ENCODE measurements around the gene ARID3B.

The ARID3B gene

DNA sequence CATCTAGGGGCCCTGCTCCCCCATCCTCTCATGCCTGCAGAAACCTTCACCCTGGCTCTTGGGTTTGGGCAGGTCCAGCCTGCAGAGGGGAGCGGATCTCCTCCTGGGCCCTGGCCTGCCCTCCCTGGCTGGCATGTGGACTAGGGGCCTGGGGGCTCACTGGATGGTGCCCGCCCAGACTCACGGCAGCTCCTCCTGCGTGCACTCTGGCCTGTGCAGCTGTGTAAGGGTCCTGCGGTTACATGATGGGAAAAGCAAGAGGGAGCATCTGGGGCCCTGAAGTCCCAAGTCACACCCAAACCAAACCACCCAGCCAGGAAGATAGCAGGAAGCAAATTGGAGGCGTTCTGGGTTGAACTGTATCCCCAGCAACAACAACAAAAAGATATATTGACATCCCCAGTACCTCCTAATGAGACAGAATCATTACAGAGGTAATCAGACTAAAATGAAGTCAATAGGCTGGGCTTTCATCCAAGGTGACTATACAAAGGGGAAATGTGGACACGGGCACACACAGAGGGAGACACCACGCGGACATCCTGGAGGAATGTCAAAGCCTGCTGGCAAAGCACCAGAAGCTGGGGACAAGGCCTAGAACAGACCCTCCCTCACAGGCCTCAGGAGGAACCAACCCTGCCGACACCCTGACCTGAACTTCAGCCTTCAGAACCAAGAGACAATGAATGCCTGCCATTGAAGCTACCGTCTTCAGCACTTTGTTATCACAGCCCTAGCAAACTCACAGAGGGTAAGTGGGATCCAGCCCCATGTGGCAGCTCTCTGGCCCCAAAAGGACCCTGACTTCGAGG lies 64.2 kb downstream of the ARID3B start:
- no peak for DNase-seq (ENCODE audit: low spot score)

DNA sequence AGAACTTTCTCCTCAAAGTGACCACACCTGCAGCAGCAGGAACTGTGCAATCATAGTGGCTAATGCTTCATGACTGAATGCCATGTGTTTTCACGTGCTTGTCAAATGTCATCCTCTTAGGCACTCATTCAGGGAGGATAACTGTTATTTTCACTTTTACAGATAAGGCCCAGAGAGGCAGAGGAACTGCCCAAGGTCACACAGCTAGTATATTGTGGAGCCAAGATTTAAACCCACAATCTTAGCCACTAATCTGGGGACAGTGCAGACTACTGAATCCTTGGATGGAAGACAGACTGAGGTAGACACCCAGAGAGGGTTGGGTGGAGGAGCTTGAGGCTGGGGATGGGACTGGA lies 64.8 kb downstream of the ARID3B start:
- DNase-seq (ENCODE audit: low spot score), result no peak

DNA sequence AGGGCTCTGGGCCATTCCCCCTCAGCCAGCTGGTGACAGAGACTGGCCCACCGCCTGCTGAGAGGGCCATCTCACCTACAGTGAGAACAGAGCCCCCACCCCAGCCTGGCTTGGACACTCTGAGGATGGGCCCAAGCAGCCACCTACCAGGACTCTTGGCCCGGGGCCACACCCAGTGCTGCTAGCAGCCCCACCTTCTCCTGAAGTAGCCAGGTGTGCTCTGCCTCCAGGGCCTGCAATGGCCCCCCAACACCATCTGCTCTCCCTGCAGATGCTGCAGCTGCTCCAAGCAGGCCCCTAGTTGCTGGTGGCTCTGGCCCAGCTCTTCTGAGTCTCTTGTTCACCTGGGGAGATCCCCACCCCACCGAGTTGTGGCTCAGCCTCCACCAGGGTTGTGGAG lies 67.8 kb downstream of the ARID3B start:
- DNase-seq (ENCODE audit: low spot score), result no peak

DNA sequence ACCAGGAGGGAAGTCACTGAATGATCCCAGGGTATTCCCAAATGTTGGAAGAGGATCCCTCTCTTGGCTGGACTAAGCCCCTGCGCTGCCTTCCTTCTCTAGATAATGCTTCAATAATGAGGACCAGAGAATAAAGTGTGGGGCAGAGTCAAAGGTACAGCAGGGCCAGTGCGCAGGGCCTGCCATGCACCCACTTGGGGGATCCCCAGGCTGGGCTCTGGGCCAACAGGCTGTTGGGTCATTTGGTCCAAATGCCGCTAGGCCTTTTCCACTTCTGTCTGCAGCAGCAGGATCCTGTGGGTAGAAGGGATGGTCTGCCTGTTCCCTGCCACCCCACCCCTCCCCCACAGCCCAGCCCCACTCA lies 68.9 kb downstream of the ARID3B start:
- no peak for DNase-seq (ENCODE audit: low spot score)

DNA sequence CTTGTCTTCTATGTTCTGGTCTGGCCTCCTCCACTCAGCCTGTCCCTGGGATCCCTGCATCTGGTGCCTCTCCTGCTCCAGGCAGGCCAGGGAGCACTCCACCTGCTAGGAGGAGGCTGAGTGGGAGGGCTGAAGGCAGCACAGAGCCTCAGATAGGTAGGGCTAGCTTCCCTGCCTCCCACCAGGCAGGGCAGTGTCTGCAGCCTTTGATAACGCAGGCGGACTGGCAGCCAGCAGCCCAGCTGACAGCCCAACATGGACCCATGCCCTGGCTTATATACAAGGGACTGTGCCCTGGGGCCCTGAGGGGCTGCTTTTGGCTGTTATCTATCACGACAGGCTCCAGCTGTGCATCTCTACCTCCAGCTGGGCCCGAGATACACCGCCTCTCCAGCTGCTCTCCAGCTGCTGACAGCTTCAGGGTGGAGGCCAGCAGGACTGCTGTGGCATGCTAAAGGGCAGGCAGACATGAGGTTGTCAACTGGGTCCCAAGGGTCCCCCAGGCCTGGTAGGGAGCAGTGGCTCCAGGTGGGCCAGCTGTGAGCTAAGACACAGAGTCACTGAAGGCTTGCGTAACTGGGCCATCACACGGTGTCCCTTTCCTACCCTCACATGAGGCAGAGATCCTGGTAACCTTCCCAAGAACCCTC lies 69.4 kb downstream of the ARID3B start:
- no peak for DNase-seq (ENCODE audit: low spot score)

DNA sequence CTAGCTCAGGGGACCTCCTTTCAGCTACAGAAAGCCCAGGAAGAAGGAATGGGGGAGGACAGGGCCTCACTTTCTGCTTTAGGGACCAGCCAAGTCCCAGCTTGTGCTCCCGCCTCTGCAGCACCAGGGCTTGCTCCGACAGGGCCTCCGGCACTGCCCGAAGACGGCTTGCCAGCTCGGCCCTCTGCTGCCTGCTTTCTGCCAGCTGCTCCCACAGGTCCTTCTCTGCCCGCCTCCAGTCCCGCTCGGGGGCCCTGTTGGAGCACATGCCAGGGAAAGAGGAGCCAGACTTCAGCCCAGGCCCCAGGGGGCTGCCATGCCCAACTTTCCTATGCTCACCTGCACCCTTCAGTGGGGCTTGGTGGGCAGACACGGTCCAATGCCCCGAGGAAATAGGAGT lies 70.3 kb downstream of the ARID3B start:
- no peak for DNase-seq (ENCODE audit: low spot score)

DNA sequence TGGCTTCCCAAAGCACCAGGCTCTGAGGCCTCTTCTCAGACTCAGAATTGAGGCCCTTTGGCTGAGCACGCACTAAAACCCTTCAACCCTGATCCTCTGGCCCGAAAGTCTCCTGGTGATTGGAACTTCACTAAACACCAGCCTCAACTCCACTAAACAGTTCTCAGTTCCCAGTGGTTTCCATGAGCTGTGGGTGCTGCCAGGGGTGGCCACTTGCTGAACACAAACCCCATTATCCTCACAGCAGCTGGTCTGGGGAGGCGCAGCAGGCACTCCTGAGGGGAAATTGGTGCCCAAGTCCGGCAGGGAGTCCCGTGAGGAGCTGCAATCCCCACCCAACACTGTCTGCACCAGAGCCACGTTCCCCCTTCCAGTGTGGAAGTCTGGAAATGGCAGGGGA lies 70.8 kb downstream of the ARID3B start:
- DNase-seq (ENCODE audit: low spot score), result no peak

DNA sequence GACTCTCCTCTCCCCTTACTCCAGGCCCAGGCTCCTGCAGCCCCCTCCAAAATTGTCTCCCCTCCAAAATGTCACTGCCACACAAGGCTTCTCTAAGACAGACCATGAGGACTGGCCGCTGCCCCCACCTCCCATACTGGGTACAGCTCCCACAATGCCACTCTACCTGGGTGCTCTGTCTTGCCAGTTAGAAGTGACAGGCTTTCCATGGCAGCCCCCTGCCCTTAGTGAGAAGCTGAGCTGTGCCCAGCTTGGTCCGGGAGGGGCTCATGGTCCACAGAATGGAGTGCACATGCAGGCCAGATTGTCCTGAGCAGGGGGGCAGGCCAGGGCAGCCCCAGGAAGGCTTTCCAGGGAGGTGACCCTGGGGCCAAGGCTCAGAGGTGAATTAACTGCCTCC lies 71.7 kb downstream of the ARID3B start:
- no peak for DNase-seq (ENCODE audit: low spot score)

DNA sequence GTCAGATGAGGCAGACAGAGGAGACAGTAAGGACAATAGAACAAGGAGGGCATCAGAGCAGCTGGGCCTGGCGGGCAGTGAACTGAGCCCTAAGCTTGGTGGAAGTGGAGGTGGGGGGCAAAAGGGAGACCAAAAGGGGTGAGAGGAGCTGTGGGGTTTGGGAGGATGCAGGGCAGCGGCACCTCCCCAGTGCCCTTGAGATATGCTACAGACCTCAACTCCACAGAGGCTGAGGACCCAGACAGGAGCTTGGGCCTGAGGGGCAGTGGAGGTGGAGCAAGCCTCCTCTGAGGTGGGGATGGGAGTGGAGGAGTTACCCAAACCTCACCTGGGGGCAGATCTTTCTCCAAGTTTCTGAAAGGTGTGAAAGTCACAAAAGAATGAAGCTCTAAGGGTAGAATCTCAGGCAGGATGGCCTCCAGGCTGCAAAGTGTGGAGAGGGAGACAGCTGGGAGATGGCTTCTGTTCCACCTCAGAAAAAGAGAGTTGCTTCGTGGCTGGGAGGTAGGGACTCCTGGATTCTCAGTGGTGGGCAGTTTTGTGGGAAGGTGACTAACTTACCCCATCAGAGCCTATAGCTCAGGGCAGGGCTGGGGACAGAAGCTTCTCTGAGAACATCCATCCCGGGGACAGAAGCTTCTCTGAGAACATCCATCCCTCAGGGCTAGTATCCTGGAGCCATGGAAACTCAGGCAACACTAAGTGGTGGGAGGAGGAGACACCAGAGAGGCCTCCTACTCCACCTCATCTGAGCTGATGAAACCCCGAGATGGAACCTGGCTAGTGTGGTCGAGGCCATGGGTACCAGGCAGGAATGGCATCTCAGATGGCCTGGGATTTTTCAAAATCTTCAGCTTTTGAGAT lies 72.3 kb downstream of the ARID3B start:
- no peak for DNase-seq (ENCODE audit: low spot score)

DNA sequence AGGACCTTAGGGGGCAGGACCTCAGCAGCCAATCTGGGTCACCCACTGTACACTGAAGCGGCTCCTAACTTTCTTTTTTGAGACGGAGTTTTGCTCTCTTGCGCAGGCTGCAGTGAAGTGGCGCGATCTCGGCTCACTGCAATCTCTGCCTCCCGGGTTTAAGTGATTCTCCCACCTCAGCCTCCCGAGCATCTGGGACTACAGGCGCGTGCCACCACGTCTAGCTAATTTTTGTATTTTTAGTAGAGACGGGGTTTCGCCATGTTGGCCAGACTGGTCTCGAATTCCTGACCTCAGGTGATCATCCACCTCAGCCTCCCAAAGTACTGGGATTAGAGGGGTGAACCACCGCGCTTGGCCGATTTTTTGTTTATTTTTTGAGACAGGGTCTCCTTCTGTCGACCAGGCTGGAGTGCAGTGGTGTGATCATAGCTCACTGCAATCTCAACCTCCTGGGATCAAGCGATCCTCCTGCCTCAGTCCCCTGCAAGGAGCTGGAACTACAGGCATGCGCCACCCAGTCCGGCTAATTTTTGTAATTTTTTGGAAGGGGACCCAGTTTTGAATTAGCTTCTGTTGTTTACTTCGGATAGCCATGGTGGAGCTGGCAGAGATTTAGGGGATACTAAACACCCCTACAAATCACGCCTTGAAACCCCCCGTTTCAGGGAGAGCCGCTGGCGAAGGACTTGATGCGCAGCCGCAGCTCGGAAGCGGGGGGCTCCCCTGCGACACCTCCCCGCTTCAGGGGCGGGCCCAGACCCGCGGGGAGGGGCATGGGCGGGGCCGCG lies 73.1 kb downstream of the ARID3B start:
- no peak for DNase-seq (ENCODE audit: low spot score)

DNA sequence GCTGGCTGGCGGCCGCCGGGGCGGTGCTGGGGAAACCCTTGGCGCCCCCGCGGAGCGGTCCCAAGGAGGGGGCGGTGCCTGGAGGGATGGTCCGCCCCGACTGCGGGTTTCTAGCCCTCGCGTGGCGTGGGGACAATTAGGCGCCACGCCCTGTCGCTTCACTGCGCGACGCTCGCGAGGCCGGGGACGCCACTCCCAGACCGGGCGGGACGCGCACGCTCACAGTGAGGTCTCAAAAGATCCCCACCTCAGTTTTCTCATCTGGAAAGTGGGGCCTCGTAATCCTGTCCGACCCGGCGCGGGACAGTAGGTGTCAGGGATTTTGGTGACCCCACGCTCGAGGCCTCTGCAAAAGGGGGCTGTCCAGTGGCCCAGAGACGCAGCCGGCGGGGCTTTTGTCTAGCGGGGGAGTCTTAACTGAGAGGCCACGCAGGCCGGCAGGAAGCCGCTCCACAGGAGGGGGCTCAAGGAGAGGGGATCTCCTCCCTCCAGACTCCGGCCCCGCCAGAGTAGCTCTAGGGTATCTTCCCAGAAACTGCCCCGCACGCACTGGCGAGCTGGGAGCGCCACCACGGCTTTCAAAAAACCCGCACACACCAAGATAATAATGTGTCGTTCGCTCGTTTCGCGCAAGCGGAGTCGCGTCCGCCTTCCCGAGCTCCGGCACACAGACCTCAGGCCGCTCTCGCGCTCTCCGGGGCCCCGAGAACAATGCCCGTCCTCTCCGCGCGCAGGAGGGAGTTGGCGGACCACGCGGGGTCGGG lies 73.9 kb downstream of the ARID3B start:
- peak; percentile 80 for DNase-seq (ENCODE audit: low spot score)

DNA sequence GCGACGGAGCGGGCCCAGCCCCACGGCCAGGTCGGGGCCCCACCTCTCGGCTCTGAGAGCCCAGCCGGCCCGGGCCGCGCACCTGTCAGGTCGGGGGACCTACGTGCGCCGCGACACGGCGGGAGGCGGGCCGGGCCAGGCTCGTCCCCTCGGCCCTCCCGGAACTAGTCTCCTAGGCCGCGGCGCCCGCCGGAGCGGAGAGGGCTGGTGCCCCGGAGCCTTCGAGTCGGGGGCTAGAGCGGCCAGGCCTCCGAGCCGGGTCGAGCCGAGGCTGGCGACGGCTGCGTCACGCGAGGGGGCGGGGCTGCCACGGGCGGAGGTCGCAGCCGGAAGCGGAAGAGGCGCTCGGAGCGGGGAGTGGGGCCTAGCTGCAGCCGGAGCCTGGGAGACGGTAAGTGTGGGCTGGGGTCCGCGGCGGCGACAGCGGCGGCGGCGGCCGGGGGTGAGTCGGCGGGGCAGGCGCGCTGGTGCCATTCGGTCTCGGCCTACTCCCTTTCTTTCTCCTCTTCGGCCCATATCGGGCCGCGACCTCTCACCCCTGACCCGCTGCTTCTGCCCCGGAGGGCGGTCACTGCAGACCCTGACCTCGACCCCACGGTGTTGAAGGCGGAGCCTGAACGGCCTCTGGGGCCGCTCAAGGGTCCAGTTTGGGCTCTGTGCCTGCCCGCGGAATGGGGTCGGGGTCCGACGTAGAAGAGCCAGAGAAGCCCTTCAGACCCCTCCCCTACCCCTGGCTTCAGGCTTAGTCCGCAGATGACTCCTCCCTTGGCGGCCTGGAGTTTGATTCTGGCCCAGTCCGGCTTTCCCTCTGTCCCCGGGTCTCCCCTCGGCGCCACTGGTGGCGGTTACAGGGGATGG lies 74.7 kb downstream of the ARID3B start, which contains the start of gene CLK3:
Gene CLK3 (plus strand): TSS at position 329 of the 858 bp plus-strand sequence. CDS start 3,361 bp downstream, outside the sequence.
- DNase-seq (ENCODE audit: low spot score), result peak; percentile 96

DNA sequence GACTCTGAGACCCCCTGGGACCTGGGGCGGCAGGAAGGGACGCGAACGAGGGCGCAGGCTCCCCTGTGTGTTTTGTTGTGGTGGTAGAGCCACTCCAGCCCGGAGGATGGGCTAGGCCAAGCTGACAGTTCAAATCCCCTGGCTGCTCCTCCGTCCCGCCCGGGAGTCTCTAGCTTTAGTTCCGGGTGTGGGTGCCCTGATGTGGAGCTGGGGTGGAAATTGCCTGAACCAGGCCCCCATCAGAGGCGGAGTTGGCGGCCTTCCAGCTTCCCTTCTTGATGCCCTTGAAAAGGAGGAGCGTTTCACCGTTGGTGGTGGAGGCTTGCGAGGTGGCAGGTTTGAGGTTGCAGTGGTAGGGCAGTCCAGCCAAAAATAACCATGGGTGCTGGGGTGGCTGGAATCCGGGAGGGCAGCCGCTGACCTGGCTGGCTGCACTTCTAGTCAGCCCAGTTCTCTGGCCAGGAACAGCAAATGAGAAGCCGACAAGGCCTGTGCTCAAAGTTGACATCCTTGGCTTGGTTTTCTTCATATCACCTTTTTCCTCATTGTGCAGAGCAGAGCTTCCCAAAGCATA lies 75.4 kb downstream of the ARID3B start:
- peak; percentile 44 for DNase-seq (ENCODE audit: low spot score)

DNA sequence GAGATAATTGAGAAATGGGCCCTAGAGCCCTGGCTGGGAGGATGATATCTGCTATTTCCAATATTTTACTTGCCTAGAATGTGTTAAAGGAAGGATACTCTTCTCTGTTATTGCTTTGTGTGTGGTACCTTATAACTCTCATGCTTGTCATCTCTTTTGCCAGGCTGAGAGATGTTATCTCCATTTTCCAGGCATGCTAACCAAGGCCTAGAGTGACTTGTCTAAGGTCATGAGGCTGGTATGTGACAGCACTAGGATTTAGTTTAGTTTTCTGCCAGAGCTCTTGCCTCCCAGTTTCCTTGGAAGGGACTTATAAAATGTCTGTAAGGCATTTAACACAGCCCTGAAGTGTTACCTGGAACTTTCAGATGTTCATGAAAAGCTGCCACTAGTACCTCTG lies 76.0 kb downstream of the ARID3B start:
- no peak for DNase-seq (ENCODE audit: low spot score)

DNA sequence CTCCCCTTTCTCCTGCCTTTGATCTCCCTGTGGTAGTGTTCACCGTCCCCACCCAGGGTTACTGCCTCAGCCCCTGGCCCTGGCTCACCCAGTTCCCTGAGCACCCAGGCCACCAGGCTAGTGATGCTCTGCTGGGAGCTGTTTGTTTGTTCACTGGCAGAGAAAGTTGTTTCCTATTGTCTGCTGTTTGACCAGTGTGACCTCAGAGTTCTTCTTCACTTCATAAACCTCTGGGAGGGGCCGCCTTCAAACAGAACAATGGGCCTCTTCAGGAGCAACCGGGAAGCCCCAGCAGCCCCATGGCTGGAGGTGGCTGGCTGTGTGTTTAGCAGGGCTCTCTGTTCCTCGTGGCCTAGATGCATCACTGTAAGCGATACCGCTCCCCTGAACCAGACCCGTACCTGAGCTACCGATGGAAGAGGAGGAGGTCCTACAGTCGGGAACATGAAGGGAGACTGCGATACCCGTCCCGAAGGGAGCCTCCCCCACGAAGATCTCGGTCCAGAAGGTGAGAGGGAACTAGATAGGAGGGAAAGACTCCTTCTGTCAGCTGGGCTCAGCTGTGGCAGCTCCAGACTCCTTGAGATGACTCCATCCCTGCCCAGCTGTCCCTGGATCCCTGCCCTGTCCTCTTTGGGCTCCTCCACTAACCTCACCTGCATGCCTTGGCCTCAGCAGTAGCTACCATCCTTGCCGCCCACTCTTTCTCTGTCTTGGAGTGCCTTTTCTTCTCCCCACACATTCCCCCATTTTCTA lies 78.0 kb downstream of the ARID3B start:
- no peak for DNase-seq (ENCODE audit: low spot score)

DNA sequence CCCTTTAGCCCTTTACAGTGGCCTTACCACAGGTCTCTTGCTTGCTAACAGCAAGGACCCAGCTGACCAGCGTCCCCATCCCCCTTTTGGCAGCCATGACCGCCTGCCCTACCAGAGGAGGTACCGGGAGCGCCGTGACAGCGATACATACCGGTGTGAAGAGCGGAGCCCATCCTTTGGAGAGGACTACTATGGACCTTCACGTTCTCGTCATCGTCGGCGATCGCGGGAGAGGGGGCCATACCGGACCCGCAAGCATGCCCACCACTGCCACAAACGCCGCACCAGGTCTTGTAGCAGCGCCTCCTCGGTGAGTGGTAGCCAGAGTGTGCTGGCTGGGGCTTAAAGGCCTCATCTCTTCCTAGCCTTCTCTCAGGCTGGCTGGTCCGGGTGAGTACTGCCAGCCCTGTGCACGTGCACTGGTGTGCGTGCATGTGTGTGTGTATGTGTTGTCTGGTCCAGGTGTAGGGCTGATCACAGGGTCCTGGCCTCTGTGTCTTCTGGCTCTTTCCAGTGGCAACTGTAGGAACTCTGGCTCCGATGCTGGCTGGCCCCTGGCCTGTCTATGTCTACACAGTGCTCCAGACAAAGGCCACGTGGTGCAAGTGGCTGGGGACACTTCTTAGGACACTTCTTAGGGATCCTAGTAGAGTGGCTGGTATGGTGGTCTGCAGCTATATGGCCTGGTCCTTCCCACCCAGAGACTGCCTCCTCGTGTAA lies 79.1 kb downstream of the ARID3B start:
- no peak for DNase-seq (ENCODE audit: low spot score)

DNA sequence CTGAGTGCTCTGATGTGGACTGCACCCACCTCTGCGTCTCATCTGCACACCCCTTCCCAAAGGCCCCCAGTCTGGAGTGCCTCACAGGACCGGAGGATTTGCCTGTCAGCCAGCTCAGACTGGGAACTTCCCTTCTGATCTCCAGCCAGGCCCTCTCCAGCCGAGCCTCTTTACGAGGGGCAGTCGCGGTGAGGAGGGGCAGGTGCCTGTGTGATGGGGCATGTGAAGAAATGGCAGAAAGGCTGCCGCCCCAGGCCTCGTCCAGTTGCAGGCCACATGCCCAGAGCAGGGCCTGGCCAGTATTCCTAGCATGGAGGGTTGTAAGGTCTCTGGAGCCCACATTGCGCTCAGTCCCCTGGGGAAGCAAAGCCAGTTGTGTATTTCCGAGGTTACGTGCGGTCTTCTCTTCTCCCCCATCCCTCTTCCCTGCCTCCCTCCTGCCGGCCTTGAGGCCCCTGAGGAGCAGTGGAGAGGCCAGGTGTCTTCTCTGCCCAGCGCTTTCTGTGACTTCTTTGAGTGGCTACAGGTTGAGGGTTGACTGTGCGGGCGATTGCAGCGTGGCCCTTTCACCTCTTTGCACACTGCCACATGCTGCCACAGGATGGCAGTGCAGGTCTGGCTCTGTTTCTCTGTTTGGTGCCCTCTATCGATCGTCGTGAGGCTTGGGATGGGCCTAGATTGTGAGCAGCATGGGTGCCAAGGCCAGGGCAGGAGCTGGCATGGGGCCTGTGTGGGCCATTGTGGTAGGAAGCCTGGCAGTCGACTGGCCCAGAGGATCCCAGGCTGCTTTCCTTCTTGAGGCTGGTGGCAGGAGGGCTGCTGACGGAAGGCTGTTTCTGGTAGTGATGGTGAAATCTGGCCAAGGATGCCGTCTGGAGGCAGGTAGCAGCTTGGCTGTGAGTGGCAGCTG lies 79.9 kb downstream of the ARID3B start:
- DNase-seq (ENCODE audit: low spot score), result peak; percentile 88
